Fibroblast of mammary gland (primary cell): Measurements from ENCODE around the gene LRRC41.
"Not testable (repeated sequence)": the region's sequence is repeated elsewhere in the genome, so short reads cannot be mapped to it uniquely, and the experiment has no call there.

ENCODE experiments used
- DNase-seq: peaks from one replicate; pipeline ENCODE4 v3.0.0-alpha.2; 2010; ENCODE audit warnings: low read depth
- H3K4me3 ChIP-seq: 2 replicates; pipeline ENCODE4 v1.5.1; 2011; ENCODE audit warnings: low read depth, mild to moderate bottlenecking, low read length, moderate library complexity; ENCODE audit not compliant: control insufficient read depth
- CTCF ChIP-seq: conservative IDR thresholded peaks from 2 replicates; pipeline ENCODE4 v1.5.1; 2011; ENCODE audit warnings: low read depth, low read length, inconsistent platforms; ENCODE audit not compliant: control insufficient read depth, insufficient read depth

The LRRC41 gene

GRCh38 chr1:46342677-46343350 is 39.4 kb upstream of the LRRC41 start:
- H3K4me3 ChIP-seq = no peak overlapping the region
- no peak for DNase-seq
- TF ChIP-seq CTCF = no peak

GRCh38 chr1:46342084-46342656 is 38.8 kb upstream of the LRRC41 start:
- peak; percentile 59 for DNase-seq
- H3K4me3 ChIP-seq = no peak overlapping the region

GRCh38 chr1:46341222-46342083 is 38.0 kb upstream of the LRRC41 start:
- DNase-seq = peak; percentile 8
- no peak for TF ChIP-seq CTCF

More at GRCh38 chr1:46342084-46342656, 38.8 kb upstream of the LRRC41 start:
- peak; percentile 41 for TF ChIP-seq CTCF

GRCh38 chr1:46340404-46341221 is 37.2 kb upstream of the LRRC41 start, which contains the start of gene NSUN4:
Gene NSUN4 (plus strand): TSS chr1:46340807. CDS start chr1:46340827, 20 bp downstream.
- TF ChIP-seq CTCF = peak; percentile 43
- peak; percentile 99 for DNase-seq
- peak within 1 kb of the TSS; percentile 74 for H3K4me3 ChIP-seq

More at GRCh38 chr1:46341222-46342083, 38.0 kb upstream of the LRRC41 start:
- peak overlapping the region; percentile 74 for H3K4me3 ChIP-seq

- H3K4me3 ChIP-seq, DNase-seq: not testable (repeated sequence)
Measured at GRCh38 chr1:46337409-46337808, 34.0 kb upstream of the LRRC41 start.

- TF ChIP-seq CTCF = no peak
- DNase-seq = no peak
- H3K4me3 ChIP-seq = no peak overlapping the region
Measured at GRCh38 chr1:46335081-46335480, 31.7 kb upstream of the LRRC41 start.
